Forelimb muscle (tissue), 1 donor: ENCODE data around the gene RHOT1. TPM values are rescaled to one million over a fixed set of nuclear protein-coding genes. Genes with fewer than 3 reads are reported as not detected.
"Not testable (repeated sequence)": the region's sequence is repeated elsewhere in the genome, so short reads cannot be mapped to it uniquely, and the experiment has no call there.

ENCODE experiments used
- DNase-seq: peaks from one replicate; pipeline ENCODE4 v3.0.0-alpha.2; 2013; ENCODE audit warnings: low read depth
- polyA plus RNA-seq: library from polyadenylated mRNA; unstranded; fragments of 120-200 nt; gene quantifications from one replicate; pipeline ENCODE4 v1.2.1, GENCODE V29; 2013; ENCODE audit not compliant: insufficient read length

The RHOT1 gene
- 32.8 TPM for polyA plus RNA-seq

DNA sequence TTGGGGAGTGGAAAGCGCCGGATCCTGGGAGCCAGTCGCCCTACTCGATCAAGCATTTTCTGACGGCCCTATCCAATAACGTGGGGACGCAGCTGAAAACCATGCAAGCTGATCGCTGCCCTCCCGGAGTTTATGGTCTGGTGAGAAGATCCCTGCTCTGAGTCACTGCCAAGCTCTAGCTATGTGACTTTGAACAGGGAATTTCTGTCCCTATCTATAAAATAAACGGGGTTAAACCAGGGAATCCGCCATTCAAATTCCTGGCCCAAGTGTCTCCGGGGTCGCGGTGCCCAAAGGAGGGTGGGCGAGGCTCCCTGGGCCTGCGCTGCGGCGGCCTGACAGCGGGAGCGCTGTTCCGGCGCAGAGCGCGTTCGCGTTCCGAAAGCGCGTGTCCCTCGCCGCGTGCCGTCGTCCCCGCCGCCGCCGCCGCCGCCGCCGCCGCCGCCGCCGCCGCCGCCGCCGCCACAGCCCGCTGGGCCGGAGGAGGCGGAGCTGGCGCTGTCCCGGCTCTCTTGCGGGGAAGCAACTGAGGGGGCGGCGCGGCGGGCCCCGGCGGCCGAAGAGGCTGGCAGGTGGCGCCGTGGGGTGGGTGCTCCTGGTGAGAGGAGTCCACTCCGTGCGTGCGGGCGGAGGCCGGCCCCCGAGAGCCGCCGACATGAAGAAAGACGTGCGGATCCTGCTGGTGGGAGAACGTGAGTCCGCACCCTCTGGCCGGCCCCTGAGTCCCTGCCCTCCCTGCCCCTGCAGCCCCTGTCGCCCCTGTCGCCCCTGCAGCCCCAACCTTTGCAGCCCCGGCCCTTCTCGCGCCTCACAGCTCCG lies at the start of gene RHOT1:
Gene RHOT1 (plus strand): TSS at position 465 of the 819 bp plus-strand sequence. CDS start 191 bp downstream, at position 656.
- DNase-seq: peak; percentile 35

GRCh38 chr17:32099686-32100085 lies 42.6 kb upstream of the RHOT1 start:
- DNase-seq: no peak

DNA sequence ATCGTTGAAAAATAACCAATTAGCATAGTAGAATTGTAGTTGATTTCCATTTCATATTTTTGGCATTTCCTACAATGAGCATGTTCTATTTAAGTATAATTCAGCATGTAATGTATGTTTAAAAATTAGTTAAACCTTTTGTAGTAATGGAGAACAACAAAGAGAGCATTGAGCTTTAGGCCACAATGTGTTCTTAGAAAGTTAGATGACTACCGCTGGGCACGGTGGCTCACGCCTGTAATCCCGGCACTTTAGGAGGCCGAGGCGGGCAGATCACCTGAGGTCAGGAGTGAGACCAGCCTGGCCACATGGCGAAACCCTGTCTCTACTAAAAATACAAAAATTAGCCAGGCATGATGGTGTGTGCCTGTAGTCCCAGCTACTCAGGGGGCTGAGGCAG lies 42.0 kb upstream of the RHOT1 start:
- not testable (repeated sequence) for DNase-seq

- DNase-seq: no peak
Measured at GRCh38 chr17:32100971-32101631, 41.2 kb upstream of the RHOT1 start.

- no peak for DNase-seq
Measured at GRCh38 chr17:32102172-32102571, 40.1 kb upstream of the RHOT1 start.

GRCh38 chr17:32102646-32103186 lies 39.6 kb upstream of the RHOT1 start:
- DNase-seq: no peak

DNA sequence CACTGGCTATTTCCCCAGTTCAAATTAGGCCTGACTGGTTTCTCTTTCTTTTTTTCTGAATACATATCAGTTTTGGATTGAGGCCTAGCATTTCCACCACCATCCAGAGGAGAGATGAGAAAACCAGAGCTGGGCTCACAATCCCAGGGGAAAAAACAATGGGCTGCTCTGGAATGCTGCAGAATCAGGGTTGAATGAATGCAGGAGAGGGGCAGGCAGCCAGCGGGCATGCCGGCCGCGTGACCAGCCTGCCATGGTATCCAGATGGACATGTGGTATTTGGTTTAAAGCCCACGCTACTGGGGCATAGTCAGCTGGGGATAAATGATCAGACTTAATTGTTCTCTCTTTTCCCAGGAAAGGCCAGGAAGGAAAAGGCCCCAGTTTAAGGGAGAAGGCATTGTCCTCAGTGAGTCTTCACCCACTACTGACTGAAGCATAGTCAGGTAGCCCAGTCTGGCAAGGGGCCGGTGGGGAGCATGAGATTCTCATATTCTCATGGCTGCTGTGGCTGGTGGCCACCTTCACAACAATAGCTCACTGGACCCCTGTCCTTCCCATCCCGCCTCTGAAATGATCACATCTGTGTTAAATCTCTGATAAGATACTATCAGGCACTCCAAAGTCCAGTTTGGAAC lies 38.7 kb upstream of the RHOT1 start:
- DNase-seq: no peak

DNA sequence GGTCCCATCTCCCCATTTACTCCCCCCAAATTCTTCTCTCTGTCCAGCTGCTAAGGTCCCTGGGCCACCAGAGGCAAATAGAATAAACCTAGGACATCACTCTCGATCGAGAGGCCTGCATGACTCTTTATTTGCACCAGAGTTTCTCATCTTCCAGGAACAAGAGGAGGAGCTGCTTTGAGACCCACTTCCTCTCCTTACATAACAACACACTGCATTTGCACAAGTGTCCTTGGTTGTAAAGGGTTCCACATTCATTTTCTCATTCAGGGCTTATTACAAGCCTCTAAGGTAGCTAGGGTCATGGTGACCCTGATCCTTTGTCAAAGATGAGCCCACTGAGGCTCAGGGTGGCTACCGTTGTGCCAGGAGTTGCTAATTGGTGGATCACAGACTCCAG lies 38.1 kb upstream of the RHOT1 start:
- no peak for DNase-seq

- not testable (repeated sequence) for DNase-seq
Measured at GRCh38 chr17:32106471-32106981, 35.8 kb upstream of the RHOT1 start.

GRCh38 chr17:32107194-32107593 lies 35.1 kb upstream of the RHOT1 start:
- DNase-seq: not testable (repeated sequence)

- no peak for DNase-seq
Measured at GRCh38 chr17:32110596-32110995, 31.7 kb upstream of the RHOT1 start.

DNA sequence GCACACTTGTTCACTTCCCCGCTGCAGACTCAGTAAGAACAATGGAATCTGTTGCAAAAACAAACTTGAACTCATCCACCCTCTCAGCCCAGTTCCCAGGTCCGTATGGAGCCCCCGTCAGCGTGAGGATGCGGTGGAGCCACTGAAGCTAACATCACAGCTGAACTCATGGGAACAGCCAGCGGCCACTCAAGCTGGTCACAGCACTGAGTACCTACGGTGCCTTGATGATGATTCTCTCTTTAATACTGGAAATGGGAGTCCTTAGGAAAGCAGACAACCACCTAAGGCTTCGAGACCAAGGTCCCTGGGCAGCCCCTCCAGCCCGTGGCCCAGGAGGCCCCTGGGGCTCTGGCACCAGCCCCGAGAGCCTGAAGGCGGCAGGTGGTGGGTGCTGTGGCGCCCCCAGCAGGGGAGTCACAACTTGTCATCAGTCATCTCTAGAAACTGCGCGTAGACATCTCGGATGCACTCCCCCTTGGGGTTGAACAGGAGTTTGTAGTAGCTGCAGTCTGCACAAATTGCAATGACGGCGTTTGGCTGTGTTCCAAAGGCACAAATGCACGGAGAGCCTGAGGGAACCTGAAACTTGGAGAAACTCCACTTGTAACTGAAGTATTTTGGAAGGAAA lies 31.0 kb upstream of the RHOT1 start:
- peak; percentile 67 for DNase-seq

DNA sequence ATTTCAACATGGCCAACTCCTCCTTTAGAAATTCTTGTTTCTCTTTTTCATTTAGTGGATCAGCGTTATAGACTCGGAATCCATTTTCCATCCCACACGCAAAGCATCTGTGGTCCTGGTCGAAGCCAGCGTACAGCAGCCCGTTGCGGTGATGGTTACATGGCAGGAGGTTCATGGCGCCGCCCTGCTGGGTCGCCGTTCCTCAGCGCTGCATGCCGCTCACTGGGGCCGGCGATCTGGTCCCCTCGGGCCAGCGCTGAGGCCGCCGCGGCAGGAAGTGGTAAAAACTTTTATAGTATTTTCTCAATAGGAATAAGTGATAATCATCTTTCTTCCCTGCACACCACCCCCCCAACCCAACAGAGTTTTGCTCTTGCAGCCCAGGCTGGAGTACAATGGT lies 29.9 kb upstream of the RHOT1 start:
- DNase-seq: no peak

DNA sequence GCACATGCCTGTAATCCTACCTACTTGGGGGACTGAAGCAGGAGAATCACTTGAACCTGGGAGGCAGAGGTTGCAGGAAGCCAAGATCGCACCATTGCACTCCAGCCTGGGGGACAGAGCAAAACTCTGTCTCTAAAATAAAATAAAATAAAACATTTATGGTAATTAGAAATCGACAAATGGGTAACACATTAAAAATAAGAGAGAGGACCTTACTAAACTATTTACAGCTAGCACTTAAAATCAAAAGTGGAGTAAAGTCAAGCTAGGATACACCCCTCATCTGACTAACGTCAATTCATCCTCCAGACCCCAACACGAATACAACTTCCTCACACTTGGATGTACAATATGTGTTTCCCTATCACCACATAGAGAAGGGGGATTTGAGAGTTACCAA lies 27.8 kb upstream of the RHOT1 start:
- DNase-seq: no peak

DNA sequence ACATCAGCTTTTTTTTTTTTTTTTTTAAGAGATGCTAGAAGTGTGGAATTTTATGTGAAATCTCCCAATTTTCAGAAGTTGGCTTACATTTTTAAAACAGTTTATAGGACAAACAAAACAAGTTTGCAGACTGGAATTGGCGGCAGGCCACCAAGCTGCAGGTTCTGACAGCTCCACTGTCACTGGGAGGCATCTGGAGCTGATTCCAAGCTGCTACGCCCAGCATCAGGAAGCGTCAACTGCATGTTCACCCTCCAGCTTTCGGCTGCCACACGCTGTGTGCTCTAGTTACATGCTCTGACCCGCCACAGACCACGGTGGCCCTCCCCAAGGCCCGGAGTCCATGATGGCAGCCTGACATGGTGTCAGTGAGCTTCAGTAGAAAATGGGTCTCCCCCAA lies 26.8 kb upstream of the RHOT1 start:
- DNase-seq: not testable (repeated sequence)

DNA sequence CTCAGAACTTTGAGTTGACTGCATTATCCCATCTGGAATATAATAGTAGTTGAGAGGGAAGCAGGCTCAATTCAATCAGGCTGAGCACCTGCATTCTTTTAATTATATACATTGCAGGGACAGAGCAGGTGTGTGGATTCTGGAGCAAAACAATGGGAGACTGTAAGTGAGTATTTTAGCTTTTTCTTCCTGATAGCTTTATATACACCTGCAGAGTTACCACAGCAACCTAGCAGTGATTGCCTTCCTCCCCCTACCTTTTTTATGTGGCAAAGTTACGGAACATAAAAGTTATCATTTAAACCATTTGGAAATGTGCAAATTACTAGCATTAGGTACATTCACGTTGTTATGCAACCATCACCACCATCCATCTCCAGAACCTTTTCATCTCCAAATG lies 25.4 kb upstream of the RHOT1 start:
- no peak for DNase-seq

DNA sequence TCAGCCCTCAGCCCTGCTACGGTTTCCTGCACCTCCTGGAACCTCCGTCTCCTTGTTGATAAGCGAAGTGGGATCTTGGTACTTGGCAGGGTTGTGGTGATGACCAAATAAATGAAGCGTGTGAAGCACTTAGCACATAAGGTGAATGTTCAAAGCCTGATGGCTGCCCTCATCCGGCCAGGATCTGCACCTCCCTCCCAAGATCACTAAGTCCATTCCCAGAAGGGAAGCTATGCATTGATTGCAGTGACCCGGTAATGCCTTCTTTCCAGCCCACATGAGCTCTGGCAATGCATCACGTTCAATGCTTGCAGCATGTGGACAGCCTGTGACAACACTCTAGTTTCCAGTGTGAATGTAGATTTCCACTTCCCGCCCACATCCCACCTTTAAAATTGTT lies 24.9 kb upstream of the RHOT1 start:
- no peak for DNase-seq

GRCh38 chr17:32118088-32118487 lies 24.2 kb upstream of the RHOT1 start:
- DNase-seq: not testable (repeated sequence)

GRCh38 chr17:32118835-32119234 lies 23.5 kb upstream of the RHOT1 start:
- DNase-seq: no peak

DNA sequence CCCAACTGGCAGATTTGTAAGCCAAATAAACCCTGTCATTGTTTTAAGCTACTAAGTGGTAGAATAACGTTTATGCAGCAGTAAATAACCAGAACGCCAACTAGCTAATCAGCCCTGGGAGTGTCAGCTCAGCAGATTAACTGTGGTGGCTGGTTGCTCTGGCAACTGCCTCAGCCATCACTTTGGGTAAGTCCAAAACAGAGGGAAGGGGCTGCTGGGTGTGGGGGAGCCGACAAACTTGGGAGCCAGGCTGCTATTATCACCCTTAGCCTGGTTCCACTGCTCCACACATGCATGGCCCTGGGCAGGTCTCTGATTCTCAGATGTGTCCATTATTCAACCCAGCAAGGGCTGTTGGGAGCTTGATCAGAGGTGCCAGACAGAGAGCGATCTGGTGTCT lies 22.2 kb upstream of the RHOT1 start:
- no peak for DNase-seq

- DNase-seq: no peak
Measured at GRCh38 chr17:32120716-32121115, 21.6 kb upstream of the RHOT1 start.

GRCh38 chr17:32123782-32124181 lies 18.5 kb upstream of the RHOT1 start:
- no peak for DNase-seq
